Mesothelial cell of epicardium (in vitro differentiated cells): ENCODE data around the gene ABHD12B. TPM values are rescaled to one million over a fixed set of nuclear protein-coding genes. Genes with fewer than 3 reads are reported as not detected.

ENCODE experiments used
- DNase-seq, 2 experiments: peaks; one replicate each; pipeline ENCODE4 v3.0.0; 2021; ENCODE audit warnings: low spot score in 2 of 2; ENCODE audit not compliant: unreplicated experiment in 2 of 2
- H3K27ac Mint-ChIP-seq: 2 replicates; pipeline ENCODE4 v1.8.0; 2021; ENCODE audit warnings: mixed read lengths
- H3K27me3 Mint-ChIP-seq: 2 replicates; pipeline ENCODE4 v1.8.0; 2021; ENCODE audit warnings: low read depth, mixed read lengths
- H3K36me3 Mint-ChIP-seq: 2 replicates; pipeline ENCODE4 v1.8.0; 2021; ENCODE audit warnings: mixed read lengths
- H3K4me1 Mint-ChIP-seq: 2 replicates; pipeline ENCODE4 v1.8.0; 2021; ENCODE audit warnings: mixed read lengths
- H3K4me3 Mint-ChIP-seq: 2 replicates; pipeline ENCODE4 v1.8.0; 2021; ENCODE audit warnings: mild to moderate bottlenecking, moderate library complexity, mixed read lengths
- H3K9me3 Mint-ChIP-seq: 2 replicates; pipeline ENCODE4 v1.8.0; 2021; ENCODE audit warnings: mixed read lengths
- CTCF ChIP-seq: fragments of 200-600 bp; sonication (generic); IDR thresholded peaks from one replicate; pipeline ENCODE4 v1.5.0; 2021; ENCODE audit warnings: antibody characterized with exemption; ENCODE audit not compliant: unreplicated experiment
- total RNA-seq: library from RNA; stranded (reverse); gene quantifications from 3 replicates; pipeline ENCODE4 v1.2.1, GENCODE V29; 2021

ABHD12B gene
- total RNA-seq, 1 donor from 2014 or later, result 0.16 TPM

- Mint-ChIP-seq H3K36me3 (peaks cover 4% of the 10 kb centered on the region), H3K9me3 (no peaks in the 10 kb centered on the region), H3K27ac (no peak overlapping the region), H3K27me3 (no peaks in the 10 kb centered on the region), H3K4me1 (peaks cover 6% of the 10 kb centered on the region), H3K4me3 (no peak overlapping the region)
- TF ChIP-seq CTCF, result no peak
- DNase-seq, result no peak
Measured at GRCh38 chr14:50929506-50929905, 57.7 kb downstream of the ABHD12B start.

DNA sequence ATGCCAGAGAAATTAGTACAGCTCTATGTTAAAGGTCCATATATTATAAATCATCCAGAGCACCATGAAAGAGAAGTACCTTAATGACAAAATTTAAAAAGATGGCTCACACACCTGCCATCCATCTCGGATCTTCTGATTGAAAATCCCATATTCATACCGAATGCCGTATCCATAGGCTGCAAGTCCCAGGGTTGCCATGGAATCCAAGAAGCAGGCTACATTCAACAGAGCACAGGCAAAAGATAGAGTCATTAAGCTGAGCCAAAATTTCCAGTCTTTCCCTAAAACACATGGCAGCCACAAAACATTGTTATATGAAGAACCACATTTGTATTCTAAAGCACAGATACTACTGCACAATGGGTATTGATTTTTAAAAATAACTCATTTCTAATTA is 59.7 kb downstream of the ABHD12B start:
- peaks cover 4% of the 10 kb centered on the region for H3K36me3 Mint-ChIP-seq
- H3K27me3 Mint-ChIP-seq, result no peaks in the 10 kb centered on the region
- DNase-seq, result no peak
- TF ChIP-seq CTCF, result no peak
- no peak overlapping the region for H3K27ac Mint-ChIP-seq
- peaks cover 6% of the 10 kb centered on the region for H3K4me1 Mint-ChIP-seq
- no peaks in the 10 kb centered on the region for H3K9me3 Mint-ChIP-seq
- H3K4me3 Mint-ChIP-seq, result no peak overlapping the region

DNA sequence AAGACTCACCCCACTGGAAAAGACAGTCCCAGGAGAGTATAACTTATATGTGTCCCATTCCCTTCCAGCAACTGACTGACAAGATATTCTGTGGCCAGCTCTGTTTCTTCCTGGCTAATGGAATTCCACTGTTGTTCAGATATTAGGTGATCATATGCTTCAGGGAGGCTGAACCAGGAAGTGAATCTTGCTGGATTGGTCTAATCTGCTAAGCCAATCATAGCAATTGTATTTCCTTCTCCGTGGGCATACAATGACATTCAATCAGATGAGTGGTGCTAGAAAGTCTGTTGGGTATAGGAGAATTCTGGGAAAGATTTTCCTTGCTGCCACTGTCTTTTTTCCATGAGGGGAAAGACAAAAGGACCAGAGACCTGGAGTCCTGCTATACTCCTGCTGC is 60.3 kb downstream of the ABHD12B start:
- H3K4me3 Mint-ChIP-seq, result no peak overlapping the region
- peaks cover 9% of the 10 kb centered on the region for H3K4me1 Mint-ChIP-seq
- H3K36me3 Mint-ChIP-seq, result peaks cover 4% of the 10 kb centered on the region
- H3K27me3 Mint-ChIP-seq, result no peaks in the 10 kb centered on the region
- no peak for DNase-seq
- no peak for TF ChIP-seq CTCF
- H3K9me3 Mint-ChIP-seq, result no peaks in the 10 kb centered on the region
- H3K27ac Mint-ChIP-seq, result no peak overlapping the region

- Mint-ChIP-seq H3K36me3 (peaks cover 4% of the 10 kb centered on the region), H3K27ac (peak overlapping the region; percentile 1), H3K27me3 (no peaks in the 10 kb centered on the region), H3K9me3 (no peaks in the 10 kb centered on the region), H3K4me1 (peaks cover 12% of the 10 kb centered on the region), H3K4me3 (no peak overlapping the region)
- TF ChIP-seq CTCF, result no peak
- DNase-seq, result no peak
Measured at GRCh38 chr14:50932592-50933495, 61.0 kb downstream of the ABHD12B start.

DNA sequence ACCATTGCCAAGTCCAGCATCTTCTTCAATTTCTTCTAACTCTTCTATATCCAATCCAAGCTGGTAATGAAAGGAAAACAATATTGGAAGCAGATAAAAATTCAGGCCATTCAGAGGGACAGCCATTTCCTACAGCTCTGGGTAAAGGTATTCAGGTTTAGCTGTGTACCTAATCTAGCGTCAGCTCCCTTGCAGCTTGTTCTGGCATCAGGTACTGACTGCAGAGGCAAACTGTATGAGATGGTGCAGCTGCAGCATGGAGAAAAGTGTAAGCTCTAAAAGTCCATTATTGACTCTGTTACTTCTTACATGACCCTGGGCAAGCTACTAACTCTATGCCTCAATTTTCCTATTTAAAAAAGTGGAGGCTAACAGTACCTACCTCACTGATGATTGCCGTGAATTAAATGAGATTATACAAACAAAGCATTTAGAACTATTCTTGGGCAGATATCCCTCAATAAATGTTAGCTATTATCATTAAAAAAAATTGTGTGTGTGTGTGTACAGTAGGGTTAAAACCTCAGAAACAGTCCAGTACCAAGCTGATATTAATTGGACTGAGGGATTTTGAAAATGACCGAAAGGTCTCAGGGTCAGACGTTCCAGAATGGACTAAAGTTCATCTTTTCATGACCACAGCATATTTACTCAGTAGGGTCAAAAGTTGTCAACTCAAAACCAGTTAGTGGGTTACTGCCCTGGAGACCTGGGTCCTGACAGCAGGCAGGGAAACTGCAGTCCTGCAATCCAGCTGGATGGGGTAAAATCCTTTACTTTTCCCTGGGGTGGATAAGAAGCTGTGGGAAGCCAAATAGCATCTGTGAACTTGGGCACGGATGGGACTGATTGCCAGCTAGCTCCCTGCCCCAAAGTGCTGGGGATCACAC is 63.5 kb downstream of the ABHD12B start:
- no peaks in the 10 kb centered on the region for H3K27me3 Mint-ChIP-seq
- H3K4me1 Mint-ChIP-seq, result peaks cover 12% of the 10 kb centered on the region
- DNase-seq, result no peak
- H3K4me3 Mint-ChIP-seq, result no peak overlapping the region
- H3K9me3 Mint-ChIP-seq, result no peaks in the 10 kb centered on the region
- H3K27ac Mint-ChIP-seq, result no peak overlapping the region
- peaks cover 4% of the 10 kb centered on the region for H3K36me3 Mint-ChIP-seq
- TF ChIP-seq CTCF, result no peak
